AG04449 (cell line): ENCODE measurements around the gene TEX22.

Experiments used
- CTCF ChIA-PET: fragments of 350-600 bp; formaldehyde crosslinking; extraction: SDS; loops from one replicate; lab custom pipeline; 2021; ENCODE audit warnings: antibody characterized with exemption; lab: Yijun Ruan, JAX
- POLR2A ChIA-PET: fragments of 400-600, 350-600 bp; formaldehyde crosslinking; extraction: SDS; loops from one replicate; lab custom pipeline; 2020; ENCODE audit warnings: antibody characterized with exemption, inconsistent platforms; lab: Yijun Ruan, JAX
- DNase-seq: peaks from one replicate; pipeline ENCODE4 v3.0.0-alpha.2; 2010; ENCODE audit warnings: low read depth, low spot score
- H3K4me3 ChIP-seq: 2 replicates; pipeline ENCODE4 v1.5.1; 2011; ENCODE audit warnings: low read depth, mild to moderate bottlenecking, control low read depth, low read length
- TF ChIP-seq, protein P1 (sequence below): IDR thresholded peaks from one replicate; pipeline ENCODE4 v1.5.1; 2011; ENCODE audit warnings: mild to moderate bottlenecking, moderate library complexity, low read length, control low read depth, inconsistent platforms; ENCODE audit not compliant: insufficient read depth; ENCODE audit errors: missing control alignments

Gene TEX22

DNA sequence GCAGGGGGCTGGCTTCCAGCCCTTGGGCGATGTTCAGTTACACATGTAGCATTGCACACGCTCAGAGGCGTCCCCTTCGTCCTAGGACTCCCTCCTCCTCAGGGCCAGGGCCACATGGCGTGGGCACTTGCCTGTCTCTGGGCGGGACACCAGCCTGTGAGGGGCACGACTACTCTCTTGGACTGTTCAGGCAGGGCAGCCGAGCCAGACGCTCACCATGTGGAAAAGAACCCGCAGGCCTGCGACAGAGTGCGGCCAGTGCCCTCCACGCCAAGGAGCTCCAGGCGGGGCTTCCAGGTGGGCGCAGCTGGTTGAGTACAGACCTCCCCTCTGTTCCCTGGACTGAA lies 42.2 kb downstream of the TEX22 start:
- no peak overlapping the region for H3K4me3 ChIP-seq
- POLR2A ChIA-PET = no interaction called here
- TF ChIP-seq, protein P1, sequence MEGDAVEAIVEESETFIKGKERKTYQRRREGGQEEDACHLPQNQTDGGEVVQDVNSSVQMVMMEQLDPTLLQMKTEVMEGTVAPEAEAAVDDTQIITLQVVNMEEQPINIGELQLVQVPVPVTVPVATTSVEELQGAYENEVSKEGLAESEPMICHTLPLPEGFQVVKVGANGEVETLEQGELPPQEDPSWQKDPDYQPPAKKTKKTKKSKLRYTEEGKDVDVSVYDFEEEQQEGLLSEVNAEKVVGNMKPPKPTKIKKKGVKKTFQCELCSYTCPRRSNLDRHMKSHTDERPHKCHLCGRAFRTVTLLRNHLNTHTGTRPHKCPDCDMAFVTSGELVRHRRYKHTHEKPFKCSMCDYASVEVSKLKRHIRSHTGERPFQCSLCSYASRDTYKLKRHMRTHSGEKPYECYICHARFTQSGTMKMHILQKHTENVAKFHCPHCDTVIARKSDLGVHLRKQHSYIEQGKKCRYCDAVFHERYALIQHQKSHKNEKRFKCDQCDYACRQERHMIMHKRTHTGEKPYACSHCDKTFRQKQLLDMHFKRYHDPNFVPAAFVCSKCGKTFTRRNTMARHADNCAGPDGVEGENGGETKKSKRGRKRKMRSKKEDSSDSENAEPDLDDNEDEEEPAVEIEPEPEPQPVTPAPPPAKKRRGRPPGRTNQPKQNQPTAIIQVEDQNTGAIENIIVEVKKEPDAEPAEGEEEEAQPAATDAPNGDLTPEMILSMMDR = no peak
- no peak for DNase-seq
- CTCF ChIA-PET = no interaction called here

DNA sequence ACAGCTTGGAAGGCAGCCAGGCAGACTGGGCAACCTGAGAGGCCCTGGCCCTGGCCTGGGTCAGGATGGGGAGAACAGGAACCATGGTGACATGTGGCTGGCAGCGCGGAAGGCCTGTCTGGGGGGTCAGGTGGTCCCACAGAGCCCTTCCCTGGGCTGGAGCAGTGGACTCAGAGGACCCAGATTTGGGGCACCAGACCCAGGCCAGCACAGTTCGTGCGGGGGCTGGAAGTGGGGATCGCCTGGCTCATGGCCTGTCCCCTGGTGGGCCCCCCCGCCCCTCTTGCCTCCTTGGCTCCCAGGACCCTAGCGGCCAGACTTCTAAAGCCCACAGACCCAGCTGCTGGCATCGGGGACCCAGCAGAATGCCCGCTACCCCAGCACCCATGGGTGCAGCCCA lies 42.7 kb downstream of the TEX22 start:
- no peak for DNase-seq
- POLR2A ChIA-PET = no interaction called here
- H3K4me3 ChIP-seq = no peak overlapping the region
- CTCF ChIA-PET = no interaction called here
- TF ChIP-seq, protein P1 = no peak

DNA sequence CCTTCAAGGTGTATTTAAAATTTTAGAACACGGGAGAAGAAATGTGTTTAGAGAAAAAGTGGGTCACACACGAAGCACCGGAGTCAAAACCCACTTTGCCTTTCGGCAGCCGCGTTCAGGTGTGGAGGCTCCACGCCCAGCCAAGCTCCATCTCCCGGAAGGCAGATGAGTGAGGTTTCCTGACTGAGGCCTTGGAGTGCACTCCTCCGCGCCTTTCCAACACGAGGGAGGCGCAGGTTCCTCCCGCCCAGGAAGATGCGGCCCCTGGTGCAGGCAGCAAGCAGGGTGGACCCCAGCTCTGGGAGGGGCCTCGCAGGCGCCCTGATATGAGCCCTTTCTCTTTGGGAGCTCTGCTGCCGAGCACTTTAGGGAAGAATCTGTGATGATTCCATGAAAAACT lies 43.8 kb downstream of the TEX22 start:
- no peak overlapping the region for H3K4me3 ChIP-seq
- CTCF ChIA-PET = no interaction called here
- TF ChIP-seq, protein P1 = no peak
- POLR2A ChIA-PET = no interaction called here
- no peak for DNase-seq

DNA sequence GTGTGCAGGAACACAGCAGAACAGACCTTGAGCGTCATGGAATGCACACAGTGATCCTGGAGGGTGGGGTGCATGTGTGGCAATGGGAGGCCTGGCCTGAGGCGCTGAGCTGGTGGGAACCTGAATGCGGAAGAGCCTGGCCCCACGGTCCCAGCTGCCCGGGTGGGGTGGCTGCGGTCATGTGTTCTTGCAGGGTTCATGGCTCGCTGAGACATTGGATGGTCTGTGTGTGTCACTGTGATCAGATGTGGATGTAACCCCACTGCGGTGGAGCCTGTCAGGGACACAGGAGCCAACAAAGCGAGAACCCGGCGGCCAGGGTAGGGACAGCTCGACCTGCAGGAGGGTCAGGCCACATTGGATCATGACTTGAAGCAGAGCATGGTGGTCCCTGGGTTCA lies 44.5 kb downstream of the TEX22 start:
- ChIA-PET POLR2A (no interaction called here), CTCF (no interaction called here)
- no peak overlapping the region for H3K4me3 ChIP-seq
- no peak for DNase-seq
- TF ChIP-seq, protein P1 = no peak

DNA sequence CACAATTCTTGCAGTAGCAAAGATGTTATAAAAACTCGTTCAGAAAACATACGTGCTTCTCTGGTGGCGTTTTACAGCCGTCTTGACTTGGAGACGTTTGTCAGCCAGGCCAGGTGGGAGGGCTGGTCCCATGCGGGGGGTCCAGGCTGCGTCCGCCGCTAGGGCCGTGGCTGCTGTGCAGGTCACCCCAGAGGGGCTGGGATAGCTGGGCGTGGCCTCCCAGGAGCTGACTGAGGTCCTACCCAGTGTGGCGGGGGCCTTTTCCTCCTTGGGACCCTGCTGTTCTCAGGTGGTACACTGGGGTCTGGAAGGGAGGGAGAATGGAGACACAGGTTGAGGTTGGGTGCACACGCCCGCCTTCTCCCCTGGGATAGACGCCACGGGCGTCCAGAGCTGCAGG lies 46.5 kb downstream of the TEX22 start:
- TF ChIP-seq, protein P1 = no peak
- no peak for DNase-seq
- CTCF ChIA-PET = interaction anchor here (1.3 to 1.4 kb wide), 2 partner anchors 29 to 36 kb away, joined by 3 to 5 read pairs; no protein-coding TSS in a partner anchor
- POLR2A ChIA-PET = no interaction called here
- H3K4me3 ChIP-seq = no peak overlapping the region

DNA sequence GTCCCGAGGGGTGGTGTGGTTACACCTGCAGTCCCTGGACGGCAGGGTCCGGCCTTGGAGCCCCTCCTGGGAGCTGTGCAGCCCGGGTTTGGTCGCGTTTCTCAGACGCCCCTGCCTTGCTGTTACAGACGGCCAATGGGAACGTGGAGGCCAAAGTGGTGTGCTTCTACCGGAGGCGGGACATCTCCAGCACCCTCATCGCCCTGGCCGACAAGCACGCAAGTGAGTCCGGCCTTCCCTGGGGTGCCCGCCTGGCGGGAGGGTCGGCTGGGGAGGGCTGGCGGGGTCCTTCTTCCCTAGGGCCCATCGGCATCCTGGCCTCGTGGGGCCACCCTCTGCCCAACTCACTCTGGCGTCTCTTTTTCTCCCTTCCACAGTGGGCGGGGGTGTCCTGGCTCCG lies 47.0 kb downstream of the TEX22 start:
- POLR2A ChIA-PET = no interaction called here
- TF ChIP-seq, protein P1 = no peak
- CTCF ChIA-PET = interaction anchor here (1.3 to 1.4 kb wide), 3 partner anchors 9 to 35 kb away, joined by 3 to 5 read pairs (median 3); no protein-coding TSS in a partner anchor
- no peak overlapping the region for H3K4me3 ChIP-seq
- DNase-seq = no peak
